Measurements from ENCODE around the gene CBR1.
"Not testable (repeated sequence)": the region's sequence is repeated elsewhere in the genome, so short reads cannot be mapped to it uniquely, and the experiment has no call there.

The CBR1 gene

DNA sequence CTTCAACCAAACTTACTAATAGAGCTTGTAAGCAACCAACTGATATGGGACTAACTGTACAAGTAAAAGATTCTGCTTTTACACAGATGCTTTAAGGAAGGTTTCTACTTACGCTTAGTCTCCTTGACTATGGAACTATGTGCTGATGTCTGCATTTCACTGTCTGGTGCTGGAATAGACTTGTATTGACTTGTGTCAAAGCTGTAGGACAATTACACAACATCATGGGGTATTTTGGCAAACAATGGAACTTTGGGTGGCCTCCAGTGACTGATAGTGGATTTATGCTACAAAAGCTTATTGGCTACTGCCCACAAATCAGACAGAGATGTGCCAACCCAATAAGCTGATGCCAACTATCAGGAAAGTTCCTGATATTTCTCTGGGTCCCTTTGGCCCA, 10.6 kb downstream of the CBR1 start:
- no peak overlapping the region for H3K4me3 Mint-ChIP-seq
- no peak overlapping the region for H3K27ac Mint-ChIP-seq
- H3K36me3 Mint-ChIP-seq (ENCODE audit: low read depth): no peaks in the 10 kb centered on the region
- H3K4me1 Mint-ChIP-seq (ENCODE audit: low read depth): peaks cover 37% of the 10 kb centered on the region
- DNase-seq: no peak
- no peaks in the 10 kb centered on the region for H3K9me3 Mint-ChIP-seq
- H3K27me3 Mint-ChIP-seq: no peaks in the 10 kb centered on the region

DNA sequence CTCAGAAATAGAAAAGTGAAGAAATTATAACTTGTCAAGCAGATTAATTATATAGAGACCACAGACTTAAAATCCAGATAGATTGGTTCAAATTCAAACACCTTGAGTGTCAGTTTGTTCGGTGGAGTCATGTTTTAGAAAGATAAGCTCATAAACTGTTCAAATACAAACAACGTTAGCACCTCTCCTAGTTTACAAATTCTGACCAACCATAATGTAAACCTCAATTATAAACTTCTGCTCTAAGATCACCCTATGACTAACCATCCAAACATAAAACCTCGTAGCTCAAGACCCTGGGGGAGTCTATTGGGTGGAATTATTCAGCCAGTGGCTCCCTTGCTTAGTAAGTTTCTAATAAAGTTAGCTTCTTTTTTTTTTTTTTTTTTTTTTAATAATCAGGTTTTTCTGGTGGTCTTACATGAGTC, 12.4 kb downstream of the CBR1 start:
- Mint-ChIP-seq H3K36me3 (ENCODE audit: low read depth) (no peaks in the 10 kb centered on the region), H3K9me3 (no peaks in the 10 kb centered on the region), H3K4me1 (ENCODE audit: low read depth) (peaks cover 23% of the 10 kb centered on the region), H3K27ac (no peak overlapping the region), H3K4me3 (no peak overlapping the region), H3K27me3 (no peaks in the 10 kb centered on the region)
- DNase-seq: no peak

DNA sequence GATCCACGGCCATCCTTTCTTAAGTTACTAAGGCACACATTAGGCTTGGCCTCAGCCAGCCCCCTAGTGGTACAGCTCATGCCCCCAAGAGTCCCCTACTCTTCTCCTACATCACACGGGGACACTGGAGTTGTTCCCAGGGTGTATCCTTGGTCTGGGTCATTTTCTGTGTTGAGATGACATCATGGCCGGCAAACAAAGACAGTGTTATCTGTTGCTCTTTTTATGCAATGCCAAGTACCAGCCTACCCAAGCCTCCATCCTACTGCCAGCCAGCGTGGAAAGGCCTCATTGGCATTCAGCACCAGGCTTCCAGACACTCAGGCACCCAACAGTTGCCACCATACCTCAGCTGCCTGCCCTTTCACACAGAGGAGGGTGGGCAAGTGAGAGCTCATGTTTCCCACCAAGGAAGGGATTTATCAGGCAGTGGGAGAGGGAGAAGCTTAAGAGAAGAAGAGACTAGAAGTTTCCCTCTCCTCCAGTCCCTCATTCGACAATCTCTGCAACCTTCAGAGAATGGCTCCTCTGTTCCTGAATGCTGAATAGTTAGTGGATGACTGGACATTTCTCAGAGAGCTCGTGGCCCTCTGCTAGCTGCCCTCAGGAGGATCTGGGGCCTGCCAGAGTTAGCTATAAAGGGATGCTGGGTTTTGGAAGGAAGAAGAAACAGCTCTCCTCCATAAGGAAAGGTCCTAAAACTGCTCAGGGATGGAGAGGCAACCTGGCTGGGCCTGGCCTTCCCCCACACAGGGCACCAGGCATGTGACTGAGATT, 17.7 kb downstream of the CBR1 start:
- H3K36me3 Mint-ChIP-seq (ENCODE audit: low read depth): no peaks in the 10 kb centered on the region
- H3K9me3 Mint-ChIP-seq: peaks cover under 1% of the 10 kb centered on the region
- no peak overlapping the region for H3K4me3 Mint-ChIP-seq
- H3K27me3 Mint-ChIP-seq: no peaks in the 10 kb centered on the region
- no peak overlapping the region for H3K27ac Mint-ChIP-seq
- DNase-seq: no peak
- peaks cover 1% of the 10 kb centered on the region for H3K4me1 Mint-ChIP-seq (ENCODE audit: low read depth)

DNA sequence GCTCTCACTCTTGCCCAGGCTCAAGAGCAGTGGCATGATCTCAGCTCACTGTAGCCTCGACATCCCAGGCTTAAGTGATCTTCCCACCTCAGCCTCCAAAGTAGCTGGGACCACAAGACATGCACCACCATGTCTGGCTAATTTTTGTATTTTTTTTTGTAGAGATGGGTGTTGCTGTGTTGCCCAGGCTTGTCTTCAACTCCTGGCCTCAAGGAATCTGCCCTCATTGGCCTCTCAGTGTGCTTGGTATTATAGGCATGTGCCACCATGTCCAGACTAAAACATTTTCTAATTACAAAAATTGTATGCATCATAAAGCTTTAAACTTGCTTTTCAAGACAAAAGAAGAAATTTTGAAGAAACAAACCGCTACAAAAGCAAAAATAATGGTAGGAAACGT, 20.1 kb downstream of the CBR1 start:
- no peak overlapping the region for H3K27ac Mint-ChIP-seq
- no peak for DNase-seq

DNA sequence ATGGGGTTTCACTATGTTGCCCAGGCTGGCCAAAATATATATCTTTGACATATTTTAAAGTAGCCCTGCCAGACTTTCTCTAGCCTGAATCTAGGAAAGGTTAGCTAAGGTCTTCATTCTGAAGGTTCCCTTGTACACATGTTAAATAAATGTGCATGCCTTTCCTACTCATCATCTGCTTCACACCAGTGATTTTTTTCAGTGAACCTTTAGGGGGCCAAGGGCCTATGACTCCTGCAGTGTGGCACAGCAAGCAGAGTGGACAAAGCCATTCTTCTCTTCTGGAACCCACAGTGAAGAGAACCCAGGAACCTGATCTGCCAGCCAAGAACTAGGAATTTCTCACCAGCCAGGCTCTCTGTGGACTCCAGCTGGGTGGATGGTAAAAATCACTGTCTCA, 22.9 kb downstream of the CBR1 start:
- H3K9me3 Mint-ChIP-seq: peaks cover 12% of the 10 kb centered on the region
- H3K27ac Mint-ChIP-seq: no peak overlapping the region
- H3K36me3 Mint-ChIP-seq (ENCODE audit: low read depth): peaks cover 6% of the 10 kb centered on the region
- H3K27me3 Mint-ChIP-seq: peaks cover 7% of the 10 kb centered on the region
- no peak overlapping the region for H3K4me3 Mint-ChIP-seq
- no peak for DNase-seq
- peaks cover 2% of the 10 kb centered on the region for H3K4me1 Mint-ChIP-seq (ENCODE audit: low read depth)

More for the DNA sequence above, 20.1 kb downstream of the CBR1 start:
- peaks cover 7% of the 10 kb centered on the region for H3K27me3 Mint-ChIP-seq
- H3K4me3 Mint-ChIP-seq: no peak overlapping the region
- H3K36me3 Mint-ChIP-seq (ENCODE audit: low read depth): peaks cover 6% of the 10 kb centered on the region
- peaks cover 1% of the 10 kb centered on the region for H3K4me1 Mint-ChIP-seq (ENCODE audit: low read depth)
- peaks cover 12% of the 10 kb centered on the region for H3K9me3 Mint-ChIP-seq

DNA sequence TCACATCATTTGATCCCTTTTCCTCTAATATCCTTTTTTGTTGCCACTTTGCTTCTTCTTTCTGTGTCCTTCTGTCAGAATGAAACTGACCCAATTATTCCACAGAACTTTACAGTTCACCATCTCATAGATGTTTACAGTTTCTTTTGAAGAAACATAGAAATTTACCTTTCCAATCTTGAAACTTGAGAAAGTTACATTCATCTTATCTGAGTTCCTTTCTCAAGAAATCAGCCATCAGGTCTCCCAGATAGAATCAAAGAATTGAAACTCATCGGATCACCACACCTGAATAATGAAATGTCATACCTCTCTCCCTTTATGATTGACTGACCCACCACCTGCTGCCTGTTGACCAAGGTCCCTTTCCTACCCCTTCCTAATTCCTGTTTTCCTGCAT, 23.7 kb downstream of the CBR1 start:
- Mint-ChIP-seq H3K27me3 (peaks cover 7% of the 10 kb centered on the region), H3K4me1 (ENCODE audit: low read depth) (peaks cover 8% of the 10 kb centered on the region), H3K4me3 (no peak overlapping the region), H3K9me3 (peaks cover 12% of the 10 kb centered on the region), H3K36me3 (ENCODE audit: low read depth) (peaks cover 6% of the 10 kb centered on the region), H3K27ac (no peak overlapping the region)
- no peak for DNase-seq

DNA sequence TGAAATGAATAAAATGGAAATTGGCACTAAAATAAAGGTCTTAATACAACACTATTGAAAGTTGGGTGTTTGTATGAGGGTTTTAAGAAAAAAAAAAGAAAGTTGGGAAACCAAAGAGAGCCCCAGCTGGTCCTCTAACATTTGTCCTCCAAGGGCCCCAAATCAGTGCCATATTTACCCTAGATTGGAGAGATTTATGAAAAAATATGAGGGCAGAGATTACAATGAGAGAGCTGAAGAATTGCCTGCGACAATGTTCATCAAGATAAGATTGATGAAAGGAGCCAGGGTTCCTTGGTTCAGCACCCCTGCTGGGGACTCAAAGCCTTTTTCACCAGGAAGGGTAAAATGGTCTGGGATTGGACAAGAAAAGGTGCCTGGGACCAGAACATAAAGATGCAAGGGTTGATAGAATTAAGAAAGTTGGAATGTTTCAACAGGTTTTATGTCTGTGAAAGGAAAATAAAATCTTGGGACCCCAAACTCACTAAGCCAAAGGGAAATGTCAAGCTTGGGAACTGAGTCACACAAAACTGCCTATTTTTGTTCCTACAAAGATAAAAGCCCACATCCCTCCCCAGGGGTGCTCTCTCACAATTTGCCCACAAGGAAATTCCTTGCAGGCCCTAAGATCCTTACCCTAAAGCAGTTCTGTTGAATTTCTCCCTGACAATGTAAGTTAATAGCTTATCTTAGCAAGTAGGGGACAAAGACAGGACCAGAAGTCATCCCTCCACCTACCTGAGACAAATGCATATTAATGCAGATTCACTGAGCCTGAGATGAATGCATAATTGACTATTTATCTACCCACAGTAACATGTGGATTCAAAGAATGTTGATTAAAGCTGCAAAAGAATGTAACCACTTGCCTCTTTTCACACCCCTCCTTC, 26.8 kb downstream of the CBR1 start:
- H3K27me3 Mint-ChIP-seq: peaks cover 20% of the 10 kb centered on the region
- no peak overlapping the region for H3K27ac Mint-ChIP-seq
- H3K4me1 Mint-ChIP-seq (ENCODE audit: low read depth): peaks cover 13% of the 10 kb centered on the region
- H3K36me3 Mint-ChIP-seq (ENCODE audit: low read depth): peaks cover 6% of the 10 kb centered on the region
- H3K9me3 Mint-ChIP-seq: peaks cover 12% of the 10 kb centered on the region
- no peak overlapping the region for H3K4me3 Mint-ChIP-seq
- no peak for DNase-seq

DNA sequence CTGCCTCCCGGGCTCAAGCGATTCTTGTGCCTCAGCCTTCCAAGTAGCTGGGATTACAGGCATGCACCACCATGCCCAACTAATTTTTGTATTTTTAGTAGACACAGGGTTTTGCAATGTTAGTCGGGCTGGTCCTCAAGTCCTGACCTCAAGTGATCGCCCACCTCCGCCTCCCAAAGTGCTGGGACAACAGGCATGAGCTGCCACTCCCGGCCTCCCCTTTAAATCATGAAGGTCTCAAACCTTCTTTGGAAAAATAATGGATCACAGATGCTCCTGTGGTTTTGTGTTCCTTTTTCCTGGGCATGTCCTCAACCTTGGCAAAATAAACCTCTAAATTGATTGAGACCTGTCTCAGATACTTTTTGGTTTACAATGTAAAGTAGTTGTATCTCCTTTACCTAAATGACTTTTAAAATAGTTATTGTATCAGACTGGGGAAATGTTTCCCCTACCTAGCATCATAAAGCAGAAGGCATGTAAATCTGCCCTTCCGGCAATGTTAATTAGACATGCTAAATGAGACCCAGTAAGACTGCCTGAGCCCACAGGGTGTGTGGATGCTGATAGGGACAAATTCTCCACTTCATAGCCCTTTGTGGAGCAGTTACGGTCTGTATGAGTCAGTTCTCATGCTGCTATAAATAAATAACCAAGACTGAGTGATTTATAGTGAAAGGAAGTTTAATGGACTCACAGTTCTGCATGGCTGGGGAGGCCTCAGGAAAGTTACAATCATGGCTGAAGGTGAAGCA, 27.8 kb downstream of the CBR1 start:
- Mint-ChIP-seq H3K4me3 (no peak overlapping the region), H3K36me3 (ENCODE audit: low read depth) (peaks cover 6% of the 10 kb centered on the region), H3K27ac (no peak overlapping the region), H3K9me3 (peaks cover 11% of the 10 kb centered on the region), H3K27me3 (peaks cover 20% of the 10 kb centered on the region), H3K4me1 (ENCODE audit: low read depth) (peaks cover 13% of the 10 kb centered on the region)
- no peak for DNase-seq

DNA sequence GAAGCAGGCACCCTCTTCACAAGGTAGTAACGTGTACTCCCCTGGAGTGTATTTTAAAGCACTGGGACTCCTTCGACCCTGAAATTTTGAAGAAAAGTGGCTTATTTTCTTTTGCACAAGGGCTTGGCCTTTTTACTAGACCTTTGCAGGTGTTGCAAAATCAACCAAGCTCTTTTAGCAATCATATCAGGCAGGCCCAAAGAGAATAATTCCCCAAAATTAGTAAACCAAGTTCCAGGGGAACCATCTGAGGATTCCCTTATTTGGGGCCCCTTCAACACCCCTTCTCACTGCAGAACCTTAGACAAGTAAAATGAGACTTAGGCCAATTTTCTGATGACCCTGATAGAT, 28.3 kb downstream of the CBR1 start:
- H3K4me3 Mint-ChIP-seq: no peak overlapping the region

DNA sequence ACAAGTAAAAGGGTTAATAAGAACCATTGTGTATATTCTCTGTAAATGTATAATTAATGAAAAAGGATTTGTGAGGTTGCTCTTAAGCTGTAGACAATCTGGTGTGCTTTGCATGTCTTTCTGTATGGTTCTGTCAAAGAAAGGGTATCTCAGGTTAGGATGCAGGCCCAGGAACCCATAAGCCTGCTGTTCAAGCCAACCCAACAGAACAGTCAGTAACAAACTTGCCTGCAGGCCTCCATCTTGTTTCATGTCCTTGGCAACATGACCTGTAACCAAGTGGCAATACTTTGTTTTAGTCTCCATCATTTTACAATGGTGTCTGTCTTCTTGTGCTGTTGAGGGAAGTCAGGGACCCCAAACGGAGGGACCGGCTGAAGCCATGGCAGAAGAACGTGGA, 29.2 kb downstream of the CBR1 start:
- Mint-ChIP-seq H3K9me3 (no peaks in the 10 kb centered on the region), H3K4me3 (no peak overlapping the region), H3K36me3 (ENCODE audit: low read depth) (no peaks in the 10 kb centered on the region), H3K27ac (no peak overlapping the region), H3K4me1 (ENCODE audit: low read depth) (peaks cover 15% of the 10 kb centered on the region), H3K27me3 (peaks cover 22% of the 10 kb centered on the region)
- DNase-seq: no peak

More for the DNA sequence above, 28.3 kb downstream of the CBR1 start:
- H3K27ac Mint-ChIP-seq: no peak overlapping the region
- H3K27me3 Mint-ChIP-seq: peaks cover 21% of the 10 kb centered on the region
- peaks cover 13% of the 10 kb centered on the region for H3K4me1 Mint-ChIP-seq (ENCODE audit: low read depth)
- H3K9me3 Mint-ChIP-seq: peaks cover 7% of the 10 kb centered on the region
- DNase-seq: no peak
- peaks cover 6% of the 10 kb centered on the region for H3K36me3 Mint-ChIP-seq (ENCODE audit: low read depth)

DNA sequence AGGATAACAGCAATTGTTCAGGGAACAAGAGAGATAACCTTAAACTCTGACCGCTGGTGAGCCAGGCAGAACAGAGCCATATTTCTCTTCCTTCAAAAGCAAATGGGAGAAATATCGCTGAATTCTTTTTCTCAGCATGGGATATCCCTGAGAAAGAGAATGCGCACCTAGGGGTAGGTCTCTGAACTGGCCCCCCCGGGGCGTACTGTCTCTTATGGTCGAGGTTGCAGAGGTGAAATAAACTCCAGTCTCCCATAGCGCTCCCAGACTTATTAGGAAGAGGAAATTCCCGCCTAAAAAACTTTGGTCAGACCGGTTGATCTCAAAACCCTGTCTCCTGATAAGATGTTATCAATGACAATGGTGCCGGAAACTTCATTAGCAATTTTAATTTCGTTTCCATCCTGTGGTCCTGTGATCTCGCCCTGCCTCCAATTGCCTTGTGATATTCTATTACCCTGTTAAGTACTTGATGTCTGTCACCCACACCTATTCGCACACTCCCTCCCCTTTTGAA, 29.9 kb downstream of the CBR1 start:
- not testable (repeated sequence) for H3K4me3 Mint-ChIP-seq; H3K27ac Mint-ChIP-seq; H3K36me3 Mint-ChIP-seq (ENCODE audit: low read depth); H3K9me3 Mint-ChIP-seq; DNase-seq
- Mint-ChIP-seq H3K27me3 (peaks cover 28% of the 10 kb centered on the region), H3K4me1 (ENCODE audit: low read depth) (peaks cover 22% of the 10 kb centered on the region)

DNA sequence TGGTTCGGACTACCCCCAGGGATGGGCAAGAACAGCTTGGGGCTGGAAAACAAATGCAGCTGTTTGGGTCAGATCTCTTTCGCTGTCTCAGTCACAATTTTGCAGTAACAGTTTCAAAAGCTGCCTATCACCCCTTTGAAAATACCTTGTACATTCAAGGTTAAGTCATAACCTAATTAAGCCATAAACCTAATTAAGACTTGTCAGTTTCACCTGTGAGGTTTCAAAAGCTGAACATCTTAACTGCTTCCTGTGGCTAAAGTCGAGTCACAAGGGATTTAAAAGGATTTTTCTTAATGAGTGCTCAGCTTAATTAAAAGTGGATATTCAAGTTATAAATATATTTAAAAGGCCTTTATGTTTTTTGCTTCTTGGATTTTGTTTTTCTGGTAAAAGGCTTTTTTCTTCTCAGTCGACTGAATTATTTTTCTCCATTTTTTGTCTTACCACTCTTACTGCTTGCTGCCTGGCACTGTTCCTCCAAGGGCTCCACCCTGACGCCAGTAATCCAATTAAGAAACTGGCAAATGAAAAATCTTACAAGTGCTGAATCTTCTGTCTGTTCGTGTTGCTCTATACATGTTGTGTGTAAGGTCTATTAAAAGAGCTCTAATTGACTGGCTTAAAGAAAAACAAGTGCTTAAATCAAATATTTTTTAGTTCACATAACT, 31.3 kb downstream of the CBR1 start:
- H3K36me3 Mint-ChIP-seq (ENCODE audit: low read depth): no peaks in the 10 kb centered on the region
- peaks cover 26% of the 10 kb centered on the region for H3K4me1 Mint-ChIP-seq (ENCODE audit: low read depth)
- DNase-seq: no peak
- no peak overlapping the region for H3K27ac Mint-ChIP-seq
- H3K9me3 Mint-ChIP-seq: no peaks in the 10 kb centered on the region
- peaks cover 42% of the 10 kb centered on the region for H3K27me3 Mint-ChIP-seq
- H3K4me3 Mint-ChIP-seq: no peak overlapping the region

DNA sequence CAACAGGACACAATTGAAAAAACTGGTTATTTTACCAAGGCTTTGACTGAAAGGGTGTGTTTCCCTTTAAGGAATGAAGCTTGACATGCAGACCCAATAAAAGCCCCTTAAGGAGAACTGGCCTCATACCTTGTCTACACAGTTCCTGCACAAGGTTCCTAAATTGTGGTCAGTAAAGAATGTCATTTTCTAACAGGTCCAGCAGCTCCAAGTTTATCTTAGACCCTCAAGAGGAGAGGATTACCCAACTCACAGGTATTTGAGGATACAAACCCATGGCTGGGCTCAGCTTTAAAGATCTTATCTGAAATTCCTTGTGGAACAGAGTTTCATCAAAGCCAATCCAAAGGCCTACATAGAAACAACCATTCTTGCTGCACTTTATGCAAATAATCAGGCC, 33.6 kb downstream of the CBR1 start:
- DNase-seq: no peak
- Mint-ChIP-seq H3K27me3 (peaks cover 56% of the 10 kb centered on the region), H3K9me3 (no peaks in the 10 kb centered on the region), H3K4me3 (no peak overlapping the region), H3K36me3 (ENCODE audit: low read depth) (no peaks in the 10 kb centered on the region), H3K27ac (no peak overlapping the region), H3K4me1 (ENCODE audit: low read depth) (peaks cover 18% of the 10 kb centered on the region)
